Fibroblast of the conjunctiva (primary cell): Measurements from ENCODE around the gene SDC4.

Experiments used
- DNase-seq: peaks from one replicate; pipeline ENCODE4 v3.0.0-alpha.2; 2010; ENCODE audit warnings: low read depth

The SDC4 gene

GRCh38 chr20:45318948-45319347, 29.3 kb downstream of the SDC4 start:
- no peak for DNase-seq

GRCh38 chr20:45318386-45318939, 29.8 kb downstream of the SDC4 start:
- no peak for DNase-seq

- no peak for DNase-seq
These were observed 30.4 kb downstream of the SDC4 start for GRCh38 chr20:45317826-45318225.

- DNase-seq, result no peak
These were observed 31.8 kb downstream of the SDC4 start for GRCh38 chr20:45316150-45317080.

GRCh38 chr20:45315672-45316071, 32.6 kb downstream of the SDC4 start:
- DNase-seq, result no peak

- no peak for DNase-seq
These were observed 34.3 kb downstream of the SDC4 start for GRCh38 chr20:45313943-45314342.

GRCh38 chr20:45313065-45313695, 35.0 kb downstream of the SDC4 start:
- DNase-seq, result no peak

- no peak for DNase-seq
These were observed 36.0 kb downstream of the SDC4 start for GRCh38 chr20:45312241-45312640.

- no peak for DNase-seq
These were observed 36.5 kb downstream of the SDC4 start for GRCh38 chr20:45311589-45312211.

GRCh38 chr20:45309075-45309474, 39.1 kb downstream of the SDC4 start:
- no peak for DNase-seq

- DNase-seq, result no peak
These were observed 40.0 kb downstream of the SDC4 start, which contains the start of gene MATN4 for GRCh38 chr20:45308117-45308778. MATN4 (minus strand) TSS chr20:45308299; CDS start chr20:45305582, 2,717 bp downstream.

GRCh38 chr20:45307076-45307640, 41.1 kb downstream of the SDC4 start:
- DNase-seq, result no peak

GRCh38 chr20:45306431-45306982, 41.7 kb downstream of the SDC4 start, which contains the start of gene RBPJL:
RBPJL (plus strand) TSS chr20:45306840; CDS start chr20:45306923, 83 bp downstream.
- DNase-seq, result no peak

GRCh38 chr20:45305262-45305661, 43.0 kb downstream of the SDC4 start:
- no peak for DNase-seq

- DNase-seq, result no peak
These were observed 43.7 kb downstream of the SDC4 start for GRCh38 chr20:45304464-45304999.

GRCh38 chr20:45303586-45304463, 44.4 kb downstream of the SDC4 start:
- DNase-seq, result no peak

GRCh38 chr20:45301824-45302271, 46.4 kb downstream of the SDC4 start:
- no peak for DNase-seq

- DNase-seq, result no peak
These were observed 47.3 kb downstream of the SDC4 start for GRCh38 chr20:45300961-45301360.

GRCh38 chr20:45299786-45300185, 48.4 kb downstream of the SDC4 start:
- no peak for DNase-seq
